ENCODE measurements around the gene ATP10A. TPM values are rescaled to one million over a fixed set of nuclear protein-coding genes. Genes with fewer than 3 reads are reported as not detected.

Gene ATP10A
- total RNA-seq, 1 experiment from 2014 or later: 0.02 TPM

DNA sequence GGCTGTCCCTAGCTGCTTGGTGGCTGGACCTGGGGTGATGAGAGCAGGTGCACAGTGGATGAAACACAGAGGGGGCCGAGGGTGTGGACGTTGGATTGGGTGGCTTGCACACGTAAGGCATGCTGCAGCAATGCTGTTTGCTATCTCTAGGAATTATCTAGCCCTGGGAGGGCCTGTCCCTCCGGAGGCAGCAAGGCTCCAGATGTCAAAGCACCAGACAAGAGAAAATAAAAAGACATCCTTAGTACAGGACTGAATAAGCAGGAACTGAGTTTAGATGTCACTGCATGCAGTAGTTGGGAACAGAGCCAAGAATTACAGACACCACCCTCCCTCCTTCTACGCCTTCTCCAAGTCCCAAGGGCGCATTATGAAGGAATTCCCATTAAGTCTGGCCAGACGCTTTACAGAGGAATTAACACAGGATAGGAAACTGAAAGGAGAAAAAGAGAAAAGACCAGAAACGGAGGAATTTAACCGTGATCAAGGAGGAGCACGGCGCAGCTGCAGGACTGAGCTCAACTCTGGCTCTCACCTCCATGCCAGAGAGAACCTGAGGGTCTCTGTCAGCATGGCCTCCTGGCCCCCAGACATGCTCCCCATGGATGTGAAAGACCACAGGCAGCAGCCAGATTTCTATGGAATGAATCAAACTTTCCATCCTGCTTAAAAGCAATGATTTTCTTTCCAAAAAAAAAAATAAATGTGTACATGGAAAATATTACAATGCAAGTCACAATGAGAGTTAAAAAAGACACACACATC, 13.8 kb downstream of the ATP10A start:
- DNase-seq (ENCODE audit: low read depth, low spot score) (no peak), ATAC-seq (no peak)
- H4K20me1 ChIP-seq (ENCODE audit: insufficient read depth): no peaks in the 10 kb centered on the region
- intact Hi-C loops (cut with micrococcal nuclease): no loop called here
- no peak overlapping the region for H3K9ac ChIP-seq (ENCODE audit: low read length)
- TF ChIP-seq EZH2 (IDR thresholded peaks at IDR 0.05): no peak
- no peak for TF ChIP-seq CEBPB (IDR thresholded peaks at IDR 0.05; ENCODE audit: low read depth)
- TF ChIP-seq EZH2phosphoT487 (IDR thresholded peaks at IDR 0.05; ENCODE audit: borderline replicate concordance): no peak
- no peak for TF ChIP-seq SIN3A (IDR thresholded peaks at IDR 0.05; ENCODE audit: low read depth)
- TF ChIP-seq, protein P1, sequence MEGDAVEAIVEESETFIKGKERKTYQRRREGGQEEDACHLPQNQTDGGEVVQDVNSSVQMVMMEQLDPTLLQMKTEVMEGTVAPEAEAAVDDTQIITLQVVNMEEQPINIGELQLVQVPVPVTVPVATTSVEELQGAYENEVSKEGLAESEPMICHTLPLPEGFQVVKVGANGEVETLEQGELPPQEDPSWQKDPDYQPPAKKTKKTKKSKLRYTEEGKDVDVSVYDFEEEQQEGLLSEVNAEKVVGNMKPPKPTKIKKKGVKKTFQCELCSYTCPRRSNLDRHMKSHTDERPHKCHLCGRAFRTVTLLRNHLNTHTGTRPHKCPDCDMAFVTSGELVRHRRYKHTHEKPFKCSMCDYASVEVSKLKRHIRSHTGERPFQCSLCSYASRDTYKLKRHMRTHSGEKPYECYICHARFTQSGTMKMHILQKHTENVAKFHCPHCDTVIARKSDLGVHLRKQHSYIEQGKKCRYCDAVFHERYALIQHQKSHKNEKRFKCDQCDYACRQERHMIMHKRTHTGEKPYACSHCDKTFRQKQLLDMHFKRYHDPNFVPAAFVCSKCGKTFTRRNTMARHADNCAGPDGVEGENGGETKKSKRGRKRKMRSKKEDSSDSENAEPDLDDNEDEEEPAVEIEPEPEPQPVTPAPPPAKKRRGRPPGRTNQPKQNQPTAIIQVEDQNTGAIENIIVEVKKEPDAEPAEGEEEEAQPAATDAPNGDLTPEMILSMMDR (IDR thresholded peaks at IDR 0.05 in 2 of 3, conservative IDR thresholded peaks at IDR 0.05 in 1 of 3; ENCODE audit: borderline replicate concordance in 1 of 3, insufficient read depth in 1 of 3, low read depth in 2 of 3, low read length in 2 of 3): no peak
- no peak for TF ChIP-seq ELF1 (IDR thresholded peaks at IDR 0.05; ENCODE audit: borderline replicate concordance, low read depth)
- TF ChIP-seq ZFX (IDR thresholded peaks at IDR 0.05): no peak
- H3K9me2 ChIP-seq (ENCODE audit: insufficient read depth): no peaks in the 10 kb centered on the region
- no peaks in the 10 kb centered on the region for H3K79me2 ChIP-seq (ENCODE audit: insufficient read depth, low read length)
- no peak overlapping the region for H3K4me3 ChIP-seq (replicated peaks in 1 of 2; ENCODE audit: low read depth in 1 of 2, low read length in 2 of 2)
- peaks cover 12 to 41% of the 10 kb centered on the region in 2 experiments; a peak in 2 of 4 replicates for H3K9me3 ChIP-seq (ENCODE audit: control insufficient read depth in 1 of 2, insufficient read depth in 1 of 2, low read depth in 1 of 2, low read length in 2 of 2)
- ChIA-PET CTCF (no interaction called here), POLR2A (no interaction called here), RAD21 (ENCODE audit: low non-redundant PET in 1 of 2, low total read pairs in 2 of 2, uncharacterized antibody in 2 of 2, unreplicated experiment in 2 of 2) (no interaction called here)
- no peak overlapping the region for H3K27ac ChIP-seq (ENCODE audit: low read depth, low read length)
- no peaks in the 10 kb centered on the region for H3K36me3 ChIP-seq (ENCODE audit: control insufficient read depth in 1 of 2, insufficient read depth in 2 of 2, low read length in 2 of 2)
- no peaks in the 10 kb centered on the region for H3K4me1 ChIP-seq (ENCODE audit: control insufficient read depth in 1 of 2, insufficient read depth in 2 of 2, low read length in 2 of 2)
- BruUV-seq (replicated peaks): no TSS peak
- no peak overlapping the region for H3K4me2 ChIP-seq (ENCODE audit: low read length)
- H2AFZ ChIP-seq (ENCODE audit: low read depth, low read length, poor library complexity, severe bottlenecking): no peak overlapping the region
- no peaks in the 10 kb centered on the region for H3K27me3 ChIP-seq (ENCODE audit: insufficient read depth, low read length)

DNA sequence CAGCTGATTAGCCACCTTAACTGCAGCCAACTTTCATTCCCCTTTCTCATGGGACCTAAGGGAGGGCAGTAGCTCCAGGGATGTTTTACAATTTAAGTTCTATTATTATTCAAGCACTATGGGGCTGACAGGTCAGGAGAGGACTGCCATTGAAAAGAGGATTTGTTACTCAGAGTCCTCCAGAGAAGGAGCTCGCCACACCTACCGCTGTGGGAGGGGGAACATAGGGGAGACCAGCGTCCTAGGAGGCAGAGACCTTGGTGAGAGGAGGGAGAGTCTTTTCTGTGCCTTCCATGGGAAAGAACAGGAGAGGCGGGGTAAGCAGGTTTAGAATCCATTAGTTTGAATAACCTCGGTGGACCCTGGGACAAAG, 14.4 kb downstream of the ATP10A start:
- no peak overlapping the region for H3K4me3 ChIP-seq (replicated peaks in 1 of 2; ENCODE audit: low read depth in 1 of 2, low read length in 2 of 2)
- no TSS peak for BruUV-seq (replicated peaks)
- no peaks in the 10 kb centered on the region for H3K9me2 ChIP-seq (ENCODE audit: insufficient read depth)
- H3K27ac ChIP-seq (ENCODE audit: low read depth, low read length): no peak overlapping the region
- ATAC-seq (no peak), DNase-seq (ENCODE audit: low read depth, low spot score) (no peak)
- intact Hi-C loops (cut with micrococcal nuclease): no loop called here
- no peak overlapping the region for H3K9ac ChIP-seq (ENCODE audit: low read length)
- no peaks in the 10 kb centered on the region for H3K36me3 ChIP-seq (ENCODE audit: control insufficient read depth in 1 of 2, insufficient read depth in 2 of 2, low read length in 2 of 2)
- RAD21 ChIA-PET (ENCODE audit: low non-redundant PET in 1 of 2, low total read pairs in 2 of 2, uncharacterized antibody in 2 of 2, unreplicated experiment in 2 of 2): no interaction called here
- POLR2A ChIA-PET: no interaction called here
- H2AFZ ChIP-seq (ENCODE audit: low read depth, low read length, poor library complexity, severe bottlenecking): no peak overlapping the region
- no peaks in the 10 kb centered on the region for H3K27me3 ChIP-seq (ENCODE audit: insufficient read depth, low read length)
- H3K4me2 ChIP-seq (ENCODE audit: low read length): no peak overlapping the region
- no peaks in the 10 kb centered on the region for H4K20me1 ChIP-seq (ENCODE audit: insufficient read depth)
- CTCF ChIA-PET: no interaction called here
- H3K4me1 ChIP-seq (ENCODE audit: control insufficient read depth in 1 of 2, insufficient read depth in 2 of 2, low read length in 2 of 2): no peaks in the 10 kb centered on the region
- peaks cover 12 to 44% of the 10 kb centered on the region in 2 experiments; a peak in 2 of 4 replicates for H3K9me3 ChIP-seq (ENCODE audit: control insufficient read depth in 1 of 2, insufficient read depth in 1 of 2, low read depth in 1 of 2, low read length in 2 of 2)
- no peaks in the 10 kb centered on the region for H3K79me2 ChIP-seq (ENCODE audit: insufficient read depth, low read length)
- no peak for TF ChIP-seq POLR2AphosphoS5 (IDR thresholded peaks at IDR 0.05; ENCODE audit: low read depth, low read length)
- TF ChIP-seq POLR2A (IDR thresholded peaks at IDR 0.05; ENCODE audit: borderline replicate concordance, extremely low read depth, insufficient read depth, insufficient read length): no peak
- TF ChIP-seq, protein P2, sequence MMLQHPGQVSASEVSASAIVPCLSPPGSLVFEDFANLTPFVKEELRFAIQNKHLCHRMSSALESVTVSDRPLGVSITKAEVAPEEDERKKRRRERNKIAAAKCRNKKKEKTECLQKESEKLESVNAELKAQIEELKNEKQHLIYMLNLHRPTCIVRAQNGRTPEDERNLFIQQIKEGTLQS (IDR thresholded peaks at IDR 0.05): no peak
- TF ChIP-seq CEBPB (IDR thresholded peaks at IDR 0.05; ENCODE audit: low read depth): no peak
- TF ChIP-seq, protein P3, sequence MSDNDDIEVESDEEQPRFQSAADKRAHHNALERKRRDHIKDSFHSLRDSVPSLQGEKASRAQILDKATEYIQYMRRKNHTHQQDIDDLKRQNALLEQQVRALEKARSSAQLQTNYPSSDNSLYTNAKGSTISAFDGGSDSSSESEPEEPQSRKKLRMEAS (IDR thresholded peaks at IDR 0.05): no peak
- TF ChIP-seq, protein P4, sequence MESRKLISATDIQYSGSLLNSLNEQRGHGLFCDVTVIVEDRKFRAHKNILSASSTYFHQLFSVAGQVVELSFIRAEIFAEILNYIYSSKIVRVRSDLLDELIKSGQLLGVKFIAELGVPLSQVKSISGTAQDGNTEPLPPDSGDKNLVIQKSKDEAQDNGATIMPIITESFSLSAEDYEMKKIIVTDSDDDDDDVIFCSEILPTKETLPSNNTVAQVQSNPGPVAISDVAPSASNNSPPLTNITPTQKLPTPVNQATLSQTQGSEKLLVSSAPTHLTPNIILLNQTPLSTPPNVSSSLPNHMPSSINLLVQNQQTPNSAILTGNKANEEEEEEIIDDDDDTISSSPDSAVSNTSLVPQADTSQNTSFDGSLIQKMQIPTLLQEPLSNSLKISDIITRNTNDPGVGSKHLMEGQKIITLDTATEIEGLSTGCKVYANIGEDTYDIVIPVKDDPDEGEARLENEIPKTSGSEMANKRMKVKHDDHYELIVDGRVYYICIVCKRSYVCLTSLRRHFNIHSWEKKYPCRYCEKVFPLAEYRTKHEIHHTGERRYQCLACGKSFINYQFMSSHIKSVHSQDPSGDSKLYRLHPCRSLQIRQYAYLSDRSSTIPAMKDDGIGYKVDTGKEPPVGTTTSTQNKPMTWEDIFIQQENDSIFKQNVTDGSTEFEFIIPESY (IDR thresholded peaks at IDR 0.05; ENCODE audit: extremely low read depth, insufficient replicate concordance, low read length): no peak
